ENCODE measurements around the gene NUBP2. TPM values are rescaled to one million over a fixed set of nuclear protein-coding genes. Genes with fewer than 3 reads are reported as not detected.

NUBP2 gene
- polyA plus RNA-seq, 2 of the 4 experiments (the other 2 are of a cell fraction) = 24.7 to 65.3 TPM

GRCh38 chr16:1810106-1810505 is 27.3 kb downstream of the NUBP2 start:
- H3K9me3 ChIP-seq = no peaks in the 10 kb centered on the region
- no peak overlapping the region for H3K4me3 ChIP-seq
- WGBS (ENCODE audit: missing lambda C conversion rate) = 93% methylated on average over 16 of the region's 16 CpGs
- FAIRE-seq (no peak), ATAC-seq (no peak), DNase-seq (ENCODE audit: low read depth in 1 of 2, low spot score in 1 of 2) (no peak)
- ChIA-PET CTCF (interaction anchor here (1.3 to 1.8 kb wide), 3 partner anchors 13 to 36 kb away, joined by 3 to 4 read pairs (median 4); no protein-coding TSS in a partner anchor), POLR2A (no interaction called here)
- no peak for TF ChIP-seq KDM5A (IDR thresholded peaks at IDR 0.05)
- TF ChIP-seq MYC (IDR thresholded peaks at IDR 0.05; ENCODE audit: borderline replicate concordance, low read length) = no peak
- no peak for TF ChIP-seq PBX3 (IDR thresholded peaks at IDR 0.05)
- no peak for TF ChIP-seq MAFK (IDR thresholded peaks at IDR 0.05; ENCODE audit: partially characterized antibody)
- no peak for TF ChIP-seq RNF2 (IDR thresholded peaks at IDR 0.05; ENCODE audit: borderline replicate concordance, low read depth)
- no peak for TF ChIP-seq CTCF (IDR thresholded peaks at IDR 0.05)
- TF ChIP-seq CHD2 (IDR thresholded peaks at IDR 0.05; ENCODE audit: low read length, partially characterized antibody) = no peak
- no peak for TF ChIP-seq EHF (CRISPR knock-in tag; IDR thresholded peaks at IDR 0.05)
- no peak for TF ChIP-seq HOXA7 (CRISPR knock-in tag; IDR thresholded peaks at IDR 0.05)
- no peak for TF ChIP-seq ZFP36 (IDR thresholded peaks at IDR 0.05; ENCODE audit: borderline replicate concordance, partially characterized antibody)
- no peak for TF ChIP-seq RARB (CRISPR knock-in tag; IDR thresholded peaks at IDR 0.05)
- no peak for TF ChIP-seq TP53 (CRISPR knock-in tag; IDR thresholded peaks at IDR 0.05)
- no peak for TF ChIP-seq BHLHE40 (IDR thresholded peaks at IDR 0.05; ENCODE audit: low read depth, low read length)
- no peak for TF ChIP-seq HEYL (CRISPR knock-in tag; IDR thresholded peaks at IDR 0.05)
- TF ChIP-seq CBX8 (IDR thresholded peaks at IDR 0.05) = no peak
- H3K4me1 ChIP-seq = peaks cover 10% of the 10 kb centered on the region; the same call in 1 of the 3 replicates
- H3K27ac ChIP-seq = no peak overlapping the region
- no peak overlapping the region for H3K4me2 ChIP-seq

- no peaks in the 10 kb centered on the region for H3K9me3 ChIP-seq
- no peak overlapping the region for H3K27ac ChIP-seq
- no peak for TF ChIP-seq ZSCAN20 (CRISPR knock-in tag; IDR thresholded peaks at IDR 0.05)
- no peak for TF ChIP-seq EP300 (IDR thresholded peaks at IDR 0.05)
- no peak for TF ChIP-seq HOXA7 (CRISPR knock-in tag; IDR thresholded peaks at IDR 0.05)
- TF ChIP-seq HOXB5 (CRISPR knock-in tag; IDR thresholded peaks at IDR 0.05) = no peak
- no peak for TF ChIP-seq CBX2 (IDR thresholded peaks at IDR 0.05; ENCODE audit: borderline replicate concordance, low read depth)
- TF ChIP-seq MAX (IDR thresholded peaks at IDR 0.05) = no peak
- TF ChIP-seq RARB (CRISPR knock-in tag; IDR thresholded peaks at IDR 0.05) = no peak
- no peak for TF ChIP-seq FOSL2 (IDR thresholded peaks at IDR 0.05)
- no peak for TF ChIP-seq FOSL2 (CRISPR knock-in tag; IDR thresholded peaks at IDR 0.05)
- no peak for TF ChIP-seq RCOR1 (IDR thresholded peaks at IDR 0.05; ENCODE audit: low read depth, low read length)
- no peak for TF ChIP-seq MYC (IDR thresholded peaks at IDR 0.05; ENCODE audit: borderline replicate concordance, low read length)
- no peak for FAIRE-seq
- DNase-seq (ENCODE audit: low read depth in 1 of 2, low spot score in 1 of 2) = no peak
- CTCF ChIA-PET = interaction anchor here (0.6 to 4.0 kb wide), 6 partner anchors 9 to 139 kb away, joined by 3 to 15 read pairs (median 4); no protein-coding TSS in a partner anchor
- H3K4me1 ChIP-seq = peaks cover 10% of the 10 kb centered on the region; the same call in 1 of the 3 replicates
- no peak for ATAC-seq
- no peak overlapping the region for H3K4me2 ChIP-seq
- WGBS (ENCODE audit: missing lambda C conversion rate) = 91% methylated on average over 14 of the region's 16 CpGs
- POLR2A ChIA-PET = interaction anchor here (1.0 kb wide), 1 partner anchor 28 kb away, joined by 3 read pairs; the partner anchor contains the start of genes NUBP2 and SPSB3
- H3K4me3 ChIP-seq = no peak overlapping the region
These were observed 27.8 kb downstream of the NUBP2 start for GRCh38 chr16:1810536-1810935.

Measured in A549 (cell line).